HCT116 (cell line): ENCODE measurements around the gene TAF4. TPM values are rescaled to one million over a fixed set of nuclear protein-coding genes. Genes with fewer than 3 reads are reported as not detected.

Source experiments
- ATAC-seq: fragments of 200-7000 bp; cut with Tn5 transposase; 2 replicates; pipeline ENCODE4 v1.9.1; 2020; ENCODE audit warnings: mild to moderate bottlenecking, moderate library complexity
- BruUV-seq: library from RNA; stranded (reverse); fragments of 400-500 nt; replicated peaks from 2 replicates; lab custom pipeline; 2021; lab: Mats Ljungman, UMichigan
- CTCF ChIA-PET: fragments of 300-600 bp; sonication (Branson Sonifier 250); formaldehyde crosslinking; loops from one replicate; lab custom pipeline; 2021; ENCODE audit warnings: antibody characterized with exemption; lab: Charles Lee
- POLR2A ChIA-PET: fragments of 300-600, 350-600 bp; sonication (Branson Sonifier 250); formaldehyde crosslinking; loops from one replicate; lab custom pipeline; 2021; ENCODE audit warnings: antibody characterized with exemption; lab: Charles Lee
- RAD21 ChIA-PET, 2 experiments: fragments of 300-600 bp; sonication (Branson Sonifier 250); formaldehyde crosslinking; loops; one replicate each; lab custom pipeline; 2023; ENCODE audit warnings: low total read pairs in 2 of 2; ENCODE audit not compliant: uncharacterized antibody in 2 of 2, unreplicated experiment in 2 of 2, low non-redundant PET in 1 of 2; lab: Charles Lee
- DNase-seq: peaks from one replicate; pipeline ENCODE4 v3.0.0-alpha.2; 2010; ENCODE audit warnings: low read depth, low spot score
- H2AFZ ChIP-seq: fragments of 200-600 bp; shearing (Covaris generic), sonication (generic); 2 replicates; pipeline ENCODE4 v1.6.1; 2017; ENCODE audit warnings: low read depth, mixed run types, mixed read lengths, antibody characterized with exemption, low read length; ENCODE audit not compliant: poor library complexity, severe bottlenecking
- H3K27ac ChIP-seq: 2 replicates; pipeline ENCODE4 v1.5.1; 2012; ENCODE audit warnings: low read depth, low read length
- H3K27me3 ChIP-seq: fragments of 200-600 bp; sonication (generic); 2 replicates; pipeline ENCODE4 v1.6.1; 2016; ENCODE audit warnings: mixed run types, low read length, mixed read lengths; ENCODE audit not compliant: insufficient read depth
- H3K36me3 ChIP-seq, 2 experiments: fragments of 200-500 bp in 1 of 2; fragments of 200-600 bp in 1 of 2; sonication (Bioruptor generic) in 1 of 2; sonication (generic) in 1 of 2; 2 replicates each; pipeline versions ENCODE4 v1.5.1 to v1.6.1; 2014 to 2016; ENCODE audit warnings: low read length in 2 of 2, inconsistent platforms in 1 of 2, mixed read lengths in 1 of 2, mixed run types in 1 of 2; ENCODE audit not compliant: insufficient read depth in 2 of 2, control insufficient read depth in 1 of 2
- H3K4me1 ChIP-seq, 2 experiments: fragments of 200-600 bp in 1 of 2; sonication (generic) in 1 of 2; 2 replicates each; pipeline versions ENCODE4 v1.5.1 to v1.6.1; 2012 to 2017; ENCODE audit warnings: low read length in 2 of 2, inconsistent platforms in 1 of 2, mild to moderate bottlenecking in 1 of 2, mixed read lengths in 1 of 2, mixed run types in 1 of 2, moderate library complexity in 1 of 2; ENCODE audit not compliant: insufficient read depth in 2 of 2, control insufficient read depth in 1 of 2
- H3K4me2 ChIP-seq: fragments of 200-600 bp; sonication (generic); 2 replicates; pipeline ENCODE4 v1.6.1; 2017; ENCODE audit warnings: mixed run types, low read length, mixed read lengths
- H3K4me3 ChIP-seq, 2 experiments: fragments of 200-600 bp in 1 of 2; sonication (generic) in 1 of 2; replicated peaks in 1 of 2; 2 replicates each; pipeline ENCODE4 v1.5.1; 2011 to 2016; ENCODE audit warnings: low read length in 2 of 2, control low read depth in 1 of 2, low read depth in 1 of 2, mild to moderate bottlenecking in 1 of 2, mixed read lengths in 1 of 2, mixed run types in 1 of 2
- H3K79me2 ChIP-seq: fragments of 200-600 bp; sonication (generic); 2 replicates; pipeline ENCODE4 v1.6.1; 2017; ENCODE audit warnings: mild to moderate bottlenecking, mixed run types, low read length, moderate library complexity, mixed read lengths; ENCODE audit not compliant: insufficient read depth
- H3K9ac ChIP-seq: fragments of 200-600 bp; sonication (generic); 2 replicates; pipeline ENCODE4 v1.6.1; 2016; ENCODE audit warnings: low read length, mixed read lengths
- H3K9me2 ChIP-seq: fragments of 200-600 bp; sonication (generic), shearing (Covaris generic); 2 replicates; pipeline ENCODE4 v1.6.1; 2017; ENCODE audit warnings: mixed run types, mild to moderate bottlenecking, moderate library complexity; ENCODE audit not compliant: insufficient read depth
- H3K9me3 ChIP-seq, 2 experiments: fragments of 200-500 bp in 1 of 2; fragments of 200-600 bp in 1 of 2; sonication (Bioruptor generic) in 1 of 2; sonication (generic) in 1 of 2; 2 replicates each; pipeline ENCODE4 v1.6.1; 2014 to 2017; ENCODE audit warnings: low read length in 2 of 2, mixed read lengths in 2 of 2, inconsistent platforms in 1 of 2, low read depth in 1 of 2, mild to moderate bottlenecking in 1 of 2, mixed run types in 1 of 2, moderate library complexity in 1 of 2; ENCODE audit not compliant: control insufficient read depth in 1 of 2, insufficient read depth in 1 of 2
- H4K20me1 ChIP-seq: fragments of 200-600 bp; sonication (generic), shearing (Covaris generic); 2 replicates; pipeline ENCODE4 v1.6.1; 2017; ENCODE audit warnings: mixed run types, mild to moderate bottlenecking, moderate library complexity; ENCODE audit not compliant: insufficient read depth
- EZH2 ChIP-seq: fragments of 200-600 bp; sonication (generic); IDR thresholded peaks from 2 replicates; pipeline ENCODE4 v1.6.1; 2017; ENCODE audit warnings: antibody characterized with exemption, mixed run types
- POLR2A ChIP-seq: IDR thresholded peaks from 2 replicates; pipeline ENCODE4 v1.7.0; 2011; ENCODE audit warnings: borderline replicate concordance; ENCODE audit not compliant: insufficient read depth, insufficient read length; ENCODE audit errors: extremely low read depth
- ZNF274 ChIP-seq: fragments of 200-500 bp; sonication (Bioruptor generic); IDR thresholded peaks from 2 replicates; pipeline ENCODE4 v1.6.1; 2014; ENCODE audit warnings: mild to moderate bottlenecking, low read depth, low read length, inconsistent platforms
- intact Hi-C: fragments of 100-400 bp; cut with micrococcal nuclease; formaldehyde crosslinking; loops from 2 replicates; pipeline ENCODE4 v1.10.0; 2022
- total RNA-seq: library from RNA; stranded (reverse); gene quantifications from one replicate; pipeline ENCODE4 v1.2.1, GENCODE V29; 2021; ENCODE audit not compliant: unreplicated experiment
- TF ChIP-seq, protein P1 (sequence below), 3 experiments: fragments of 200-600 bp in 1 of 3; sonication (generic) in 1 of 3; IDR thresholded peaks in 2 of 3; conservative IDR thresholded peaks in 1 of 3; 2 replicates each; pipeline ENCODE4 v1.5.1; 2012 to 2017; ENCODE audit warnings: low read depth in 2 of 3, low read length in 2 of 3, antibody characterized with exemption in 1 of 3, borderline replicate concordance in 1 of 3, control low read depth in 1 of 3, mild to moderate bottlenecking in 1 of 3, mixed read lengths in 1 of 3, mixed run types in 1 of 3, moderate library complexity in 1 of 3; ENCODE audit not compliant: insufficient read depth in 1 of 3

TAF4 gene
- total RNA-seq, 1 experiment from 2014 or later = 26.8 TPM

DNA sequence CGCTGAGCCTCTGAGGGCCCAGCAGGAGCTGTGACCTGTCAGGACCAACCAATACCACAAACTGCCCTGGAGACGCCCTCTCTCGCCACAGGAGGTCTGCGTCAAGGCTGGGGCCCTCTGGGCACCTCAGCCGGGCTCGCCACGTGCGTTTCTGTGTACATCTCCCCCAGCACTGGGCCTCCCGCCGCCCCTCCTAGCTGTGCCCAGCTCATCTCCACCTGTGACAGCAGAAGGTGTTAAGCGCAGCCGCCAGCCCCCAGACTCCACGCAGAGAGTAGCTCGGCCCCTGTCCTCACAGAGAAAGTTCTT, 91.4 kb downstream of the TAF4 start:
- no peak overlapping the region for H2AFZ ChIP-seq
- no peaks in the 10 kb centered on the region for H4K20me1 ChIP-seq
- H3K9me3 ChIP-seq = no peaks in the 10 kb centered on the region
- ChIA-PET RAD21 (no interaction called here), POLR2A (no interaction called here), CTCF (no interaction called here)
- no peaks in the 10 kb centered on the region; the same call in 1 of the 2 replicates for H3K79me2 ChIP-seq
- ATAC-seq (no peak), DNase-seq (no peak)
- BruUV-seq = no TSS peak
- intact Hi-C loops = no loop called here
- no peak overlapping the region for H3K4me2 ChIP-seq
- H3K9me2 ChIP-seq = no peaks in the 10 kb centered on the region
- H3K4me3 ChIP-seq = no peak overlapping the region
- H3K4me1 ChIP-seq = no peaks in the 10 kb centered on the region
- H3K9ac ChIP-seq = no peak overlapping the region
- no peaks in the 10 kb centered on the region for H3K27me3 ChIP-seq
- H3K27ac ChIP-seq = no peak overlapping the region
- H3K36me3 ChIP-seq = peaks cover 0 to 8% of the 10 kb centered on the region in 2 experiments; a peak in 2 of 4 replicates
- no peak for TF ChIP-seq ZNF274
- no peak for TF ChIP-seq POLR2A

DNA sequence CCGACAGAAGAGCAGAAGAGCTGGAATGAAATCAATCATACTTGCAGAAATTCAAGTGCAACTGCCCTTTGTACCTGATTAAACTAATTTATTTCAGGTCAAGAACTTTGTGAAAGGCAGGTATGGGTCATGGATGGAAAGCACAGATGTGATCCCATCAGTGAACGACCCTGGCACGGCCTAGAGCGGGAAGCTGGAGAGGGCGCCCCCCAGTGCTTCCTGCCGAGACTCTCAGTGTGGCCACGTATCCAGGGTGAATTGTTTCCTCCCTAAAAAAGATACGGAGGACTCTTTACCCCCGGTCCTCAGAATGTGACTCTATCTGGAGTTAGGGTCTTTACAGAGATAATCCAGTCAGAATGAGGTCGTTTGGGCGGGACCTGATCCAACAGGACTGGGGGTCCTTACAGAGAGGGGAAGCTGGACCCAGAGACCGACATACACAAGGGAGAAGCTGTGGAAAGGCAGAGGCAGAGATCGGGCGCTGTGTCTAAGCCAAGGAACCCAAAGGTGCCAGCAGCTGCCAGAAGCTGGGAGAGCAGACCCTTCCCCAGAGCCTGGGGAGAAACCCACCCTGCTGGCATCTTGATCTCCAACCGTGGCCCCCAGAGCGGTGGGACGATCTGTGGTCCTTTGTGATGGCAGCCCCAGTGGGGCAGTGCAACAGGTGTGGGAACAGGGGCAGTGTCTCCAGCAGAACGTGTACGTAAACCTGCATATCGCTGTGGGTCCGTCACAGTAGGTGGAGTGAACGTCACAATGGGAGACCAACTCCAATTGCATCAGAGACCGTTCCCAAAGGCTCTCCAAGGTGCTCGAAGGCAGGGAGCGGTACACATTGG, 91.9 kb downstream of the TAF4 start:
- CTCF ChIA-PET = no interaction called here
- Histone ChIP-seq H4K20me1 (no peaks in the 10 kb centered on the region), H3K27me3 (no peaks in the 10 kb centered on the region), H3K27ac (no peak overlapping the region), H3K9ac (no peak overlapping the region), H3K4me1 (no peaks in the 10 kb centered on the region), H2AFZ (no peak overlapping the region), H3K4me2 (no peak overlapping the region), H3K9me3 (no peaks in the 10 kb centered on the region), H3K36me3 (peaks cover 0 to 8% of the 10 kb centered on the region in 2 experiments; a peak in 2 of 4 replicates), H3K79me2 (no peaks in the 10 kb centered on the region; the same call in 1 of the 2 replicates), H3K4me3 (no peak overlapping the region), H3K9me2 (no peaks in the 10 kb centered on the region)
- DNase-seq = no peak
- peak; percentile 49; the same call in 1 of the 2 replicates for ATAC-seq
- intact Hi-C loops = no loop called here
- no peak for TF ChIP-seq EZH2
- TF ChIP-seq, protein P1, sequence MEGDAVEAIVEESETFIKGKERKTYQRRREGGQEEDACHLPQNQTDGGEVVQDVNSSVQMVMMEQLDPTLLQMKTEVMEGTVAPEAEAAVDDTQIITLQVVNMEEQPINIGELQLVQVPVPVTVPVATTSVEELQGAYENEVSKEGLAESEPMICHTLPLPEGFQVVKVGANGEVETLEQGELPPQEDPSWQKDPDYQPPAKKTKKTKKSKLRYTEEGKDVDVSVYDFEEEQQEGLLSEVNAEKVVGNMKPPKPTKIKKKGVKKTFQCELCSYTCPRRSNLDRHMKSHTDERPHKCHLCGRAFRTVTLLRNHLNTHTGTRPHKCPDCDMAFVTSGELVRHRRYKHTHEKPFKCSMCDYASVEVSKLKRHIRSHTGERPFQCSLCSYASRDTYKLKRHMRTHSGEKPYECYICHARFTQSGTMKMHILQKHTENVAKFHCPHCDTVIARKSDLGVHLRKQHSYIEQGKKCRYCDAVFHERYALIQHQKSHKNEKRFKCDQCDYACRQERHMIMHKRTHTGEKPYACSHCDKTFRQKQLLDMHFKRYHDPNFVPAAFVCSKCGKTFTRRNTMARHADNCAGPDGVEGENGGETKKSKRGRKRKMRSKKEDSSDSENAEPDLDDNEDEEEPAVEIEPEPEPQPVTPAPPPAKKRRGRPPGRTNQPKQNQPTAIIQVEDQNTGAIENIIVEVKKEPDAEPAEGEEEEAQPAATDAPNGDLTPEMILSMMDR (IDR thresholded peaks at IDR 0.05 in 2 of 3, conservative IDR thresholded peaks at IDR 0.05 in 1 of 3; ENCODE audit: borderline replicate concordance in 1 of 3, insufficient read depth in 1 of 3, low read depth in 2 of 3, low read length in 2 of 3) = peak in 1 of 3 experiments; percentile 17; a peak in 2 of 6 replicates
- RAD21 ChIA-PET = no interaction called here
- POLR2A ChIA-PET = no interaction called here
- BruUV-seq = no TSS peak
